ENCODE data around the gene PGA5. TPM values are rescaled to one million over a fixed set of nuclear protein-coding genes. Genes with fewer than 3 reads are reported as not detected.

The PGA5 gene
- total and polyA plus RNA-seq, 2 experiments from 2014 or later, result 0.45 to 0.52 TPM

- Histone ChIP-seq H3K36me3 (ENCODE audit: insufficient read depth) (peaks cover 5% of the 10 kb centered on the region; the same call in 1 of the 2 replicates), H3K4me3 (no peak overlapping the region), H3K9me2 (ENCODE audit: insufficient read depth) (no peaks in the 10 kb centered on the region), H3K79me2 (replicated peaks; ENCODE audit: insufficient read depth) (no peaks in the 10 kb centered on the region), H3K4me2 (no peak overlapping the region), H2AFZ (no peak overlapping the region), H3K27ac (ENCODE audit: low read depth) (no peak overlapping the region), H3K27me3 (ENCODE audit: insufficient read depth) (no peaks in the 10 kb centered on the region), H3F3A (replicated peaks; ENCODE audit: low read depth) (peaks cover 12% of the 10 kb centered on the region; the same call in 1 of the 2 replicates), H4K20me1 (replicated peaks; ENCODE audit: insufficient read depth) (no peaks in the 10 kb centered on the region; the same call in 1 of the 2 replicates), H3K4me1 (ENCODE audit: insufficient read depth) (peaks cover 8% of the 10 kb centered on the region; the same call in 1 of the 2 replicates)
- no peak overlapping the region for H3K27ac Mint-ChIP-seq
- no peak for DNase-seq (ENCODE audit: low spot score)
- no peaks in the 10 kb centered on the region for H3K9me3 Mint-ChIP-seq
- no peak overlapping the region for H3K4me3 Mint-ChIP-seq
- H3K36me3 Mint-ChIP-seq (ENCODE audit: low read depth), result peaks cover 25% of the 10 kb centered on the region; the same call in 2 of the 3 replicates
- peaks cover 32% of the 10 kb centered on the region for H3K4me1 Mint-ChIP-seq
- no peak for ATAC-seq
- TF ChIP-seq STAT1 (IDR thresholded peaks at IDR 0.05; ENCODE audit: unreplicated experiment) (no peak), EZH2phosphoT487 (IDR thresholded peaks at IDR 0.05; ENCODE audit: unreplicated experiment) (no peak)
- peaks cover 9% of the 10 kb centered on the region for H3K27me3 Mint-ChIP-seq (ENCODE audit: insufficient read depth, low read depth, poor library complexity)
Observed at GRCh38 chr11:61277186-61278000, 36.4 kb downstream of the PGA5 start.

DNA sequence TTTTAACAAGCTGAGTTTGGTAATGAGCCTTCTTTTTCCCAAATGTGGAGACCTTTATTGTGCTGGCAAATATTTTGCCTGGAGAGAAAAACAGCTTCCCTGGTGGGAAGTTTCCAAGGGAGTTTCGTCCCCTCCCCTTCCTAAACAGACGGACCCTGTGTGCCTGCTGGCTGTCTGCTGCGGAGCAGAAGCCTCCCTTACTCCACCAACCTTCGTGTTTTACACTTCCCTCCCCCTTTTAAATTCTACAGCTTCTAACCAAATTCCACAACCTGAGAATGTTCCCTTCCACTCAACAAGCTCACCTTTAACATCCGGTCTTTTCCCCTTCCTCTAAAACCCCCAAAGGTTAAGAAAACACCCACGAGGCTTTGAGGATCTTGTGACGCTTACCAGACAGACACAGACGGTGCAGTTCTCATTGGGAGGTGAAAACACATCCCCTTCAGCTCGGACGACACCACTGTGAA lies 37.1 kb downstream of the PGA5 start:
- Histone ChIP-seq H3K36me3 (ENCODE audit: insufficient read depth) (peaks cover 5% of the 10 kb centered on the region; the same call in 1 of the 2 replicates), H3K27ac (ENCODE audit: low read depth) (no peak overlapping the region), H3K79me2 (replicated peaks; ENCODE audit: insufficient read depth) (no peaks in the 10 kb centered on the region), H3K4me2 (no peak overlapping the region), H4K20me1 (replicated peaks; ENCODE audit: insufficient read depth) (no peaks in the 10 kb centered on the region; the same call in 1 of the 2 replicates), H3K27me3 (ENCODE audit: insufficient read depth) (no peaks in the 10 kb centered on the region), H3K9me2 (ENCODE audit: insufficient read depth) (no peaks in the 10 kb centered on the region), H2AFZ (no peak overlapping the region), H3K4me1 (ENCODE audit: insufficient read depth) (peaks cover 8% of the 10 kb centered on the region; the same call in 1 of the 2 replicates), H3K4me3 (no peak overlapping the region), H3F3A (replicated peaks; ENCODE audit: low read depth) (peaks cover 12% of the 10 kb centered on the region; the same call in 1 of the 2 replicates)
- Mint-ChIP-seq H3K27ac (no peak overlapping the region), H3K4me1 (peaks cover 32% of the 10 kb centered on the region), H3K9me3 (no peaks in the 10 kb centered on the region), H3K27me3 (ENCODE audit: insufficient read depth, low read depth, poor library complexity) (peaks cover 9% of the 10 kb centered on the region), H3K36me3 (ENCODE audit: low read depth) (peaks cover 28% of the 10 kb centered on the region), H3K4me3 (no peak overlapping the region)
- DNase-seq (ENCODE audit: low spot score) (no peak), ATAC-seq (no peak)
- TF ChIP-seq ZNF331 (CRISPR knock-in tag; IDR thresholded peaks at IDR 0.05; ENCODE audit: low read depth), result no peak
- TF ChIP-seq EZH2phosphoT487 (IDR thresholded peaks at IDR 0.05; ENCODE audit: unreplicated experiment), result no peak
- TF ChIP-seq, protein P1, sequence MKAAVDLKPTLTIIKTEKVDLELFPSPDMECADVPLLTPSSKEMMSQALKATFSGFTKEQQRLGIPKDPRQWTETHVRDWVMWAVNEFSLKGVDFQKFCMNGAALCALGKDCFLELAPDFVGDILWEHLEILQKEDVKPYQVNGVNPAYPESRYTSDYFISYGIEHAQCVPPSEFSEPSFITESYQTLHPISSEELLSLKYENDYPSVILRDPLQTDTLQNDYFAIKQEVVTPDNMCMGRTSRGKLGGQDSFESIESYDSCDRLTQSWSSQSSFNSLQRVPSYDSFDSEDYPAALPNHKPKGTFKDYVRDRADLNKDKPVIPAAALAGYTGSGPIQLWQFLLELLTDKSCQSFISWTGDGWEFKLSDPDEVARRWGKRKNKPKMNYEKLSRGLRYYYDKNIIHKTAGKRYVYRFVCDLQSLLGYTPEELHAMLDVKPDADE (IDR thresholded peaks at IDR 0.05), result no peak
- no peak for TF ChIP-seq ZNF462 (CRISPR knock-in tag; IDR thresholded peaks at IDR 0.05)
- no peak for TF ChIP-seq JUNB (IDR thresholded peaks at IDR 0.05; ENCODE audit: unreplicated experiment)
- TF ChIP-seq NANOG (IDR thresholded peaks at IDR 0.05; ENCODE audit: borderline replicate concordance), result no peak
- TF ChIP-seq, protein P2, sequence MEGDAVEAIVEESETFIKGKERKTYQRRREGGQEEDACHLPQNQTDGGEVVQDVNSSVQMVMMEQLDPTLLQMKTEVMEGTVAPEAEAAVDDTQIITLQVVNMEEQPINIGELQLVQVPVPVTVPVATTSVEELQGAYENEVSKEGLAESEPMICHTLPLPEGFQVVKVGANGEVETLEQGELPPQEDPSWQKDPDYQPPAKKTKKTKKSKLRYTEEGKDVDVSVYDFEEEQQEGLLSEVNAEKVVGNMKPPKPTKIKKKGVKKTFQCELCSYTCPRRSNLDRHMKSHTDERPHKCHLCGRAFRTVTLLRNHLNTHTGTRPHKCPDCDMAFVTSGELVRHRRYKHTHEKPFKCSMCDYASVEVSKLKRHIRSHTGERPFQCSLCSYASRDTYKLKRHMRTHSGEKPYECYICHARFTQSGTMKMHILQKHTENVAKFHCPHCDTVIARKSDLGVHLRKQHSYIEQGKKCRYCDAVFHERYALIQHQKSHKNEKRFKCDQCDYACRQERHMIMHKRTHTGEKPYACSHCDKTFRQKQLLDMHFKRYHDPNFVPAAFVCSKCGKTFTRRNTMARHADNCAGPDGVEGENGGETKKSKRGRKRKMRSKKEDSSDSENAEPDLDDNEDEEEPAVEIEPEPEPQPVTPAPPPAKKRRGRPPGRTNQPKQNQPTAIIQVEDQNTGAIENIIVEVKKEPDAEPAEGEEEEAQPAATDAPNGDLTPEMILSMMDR (conservative IDR thresholded peaks at IDR 0.05; ENCODE audit: low read depth in 2 of 2), result no peak
- no peak for TF ChIP-seq ZNF114 (CRISPR knock-in tag; IDR thresholded peaks at IDR 0.05)
- no peak for TF ChIP-seq EZH2 (IDR thresholded peaks at IDR 0.05; ENCODE audit: low read depth, unreplicated experiment)
- TF ChIP-seq POLR2AphosphoS5 (IDR thresholded peaks at IDR 0.05; ENCODE audit: low read depth), result no peak
- TF ChIP-seq STAT1 (IDR thresholded peaks at IDR 0.05; ENCODE audit: unreplicated experiment), result no peak
- TF ChIP-seq CREB1 (CRISPR knock-in tag; IDR thresholded peaks at IDR 0.05; ENCODE audit: low read depth), result no peak
